Osteocyte (in vitro differentiated cells): ENCODE measurements around the gene ZNF823. TPM values are rescaled to one million over a fixed set of nuclear protein-coding genes. Genes with fewer than 3 reads are reported as not detected.

Experiments
- DNase-seq: peaks from one replicate; pipeline ENCODE4 v3.0.0; 2021; ENCODE audit warnings: mixed read lengths; ENCODE audit not compliant: unreplicated experiment; ENCODE audit errors: extremely low spot score
- H3K27ac Mint-ChIP-seq: one replicate; pipeline ENCODE4 v1.8.0; 2021; ENCODE audit warnings: mild to moderate bottlenecking, mixed read lengths; ENCODE audit not compliant: unreplicated experiment
- H3K27me3 Mint-ChIP-seq: one replicate; pipeline ENCODE4 v1.8.0; 2021; ENCODE audit warnings: mixed read lengths; ENCODE audit not compliant: unreplicated experiment
- H3K36me3 Mint-ChIP-seq: one replicate; pipeline ENCODE4 v1.8.0; 2021; ENCODE audit warnings: mixed read lengths; ENCODE audit not compliant: unreplicated experiment
- H3K4me1 Mint-ChIP-seq: one replicate; pipeline ENCODE4 v1.8.0; 2021; ENCODE audit warnings: mixed read lengths; ENCODE audit not compliant: unreplicated experiment
- H3K4me3 Mint-ChIP-seq: one replicate; pipeline ENCODE4 v1.8.0; 2021; ENCODE audit warnings: mild to moderate bottlenecking, moderate library complexity, mixed read lengths; ENCODE audit not compliant: unreplicated experiment
- H3K9me3 Mint-ChIP-seq: one replicate; pipeline ENCODE4 v1.8.0; 2021; ENCODE audit warnings: mixed read lengths; ENCODE audit not compliant: unreplicated experiment
- total RNA-seq: library from RNA; stranded (reverse); gene quantifications from 2 replicates; pipeline ENCODE4 v1.2.1, GENCODE V29; 2021
- TF ChIP-seq, protein P1 (sequence below): fragments of 200-600 bp; sonication (generic); IDR thresholded peaks from 2 replicates; pipeline ENCODE4 v1.5.0; 2021; ENCODE audit warnings: antibody characterized with exemption, mild to moderate bottlenecking, moderate library complexity

The ZNF823 gene
- total RNA-seq, 1 donor from 2014 or later = 4.1 TPM

GRCh38 chr19:11754663-11755062 is 15.9 kb upstream of the ZNF823 start:
- TF ChIP-seq, protein P1, sequence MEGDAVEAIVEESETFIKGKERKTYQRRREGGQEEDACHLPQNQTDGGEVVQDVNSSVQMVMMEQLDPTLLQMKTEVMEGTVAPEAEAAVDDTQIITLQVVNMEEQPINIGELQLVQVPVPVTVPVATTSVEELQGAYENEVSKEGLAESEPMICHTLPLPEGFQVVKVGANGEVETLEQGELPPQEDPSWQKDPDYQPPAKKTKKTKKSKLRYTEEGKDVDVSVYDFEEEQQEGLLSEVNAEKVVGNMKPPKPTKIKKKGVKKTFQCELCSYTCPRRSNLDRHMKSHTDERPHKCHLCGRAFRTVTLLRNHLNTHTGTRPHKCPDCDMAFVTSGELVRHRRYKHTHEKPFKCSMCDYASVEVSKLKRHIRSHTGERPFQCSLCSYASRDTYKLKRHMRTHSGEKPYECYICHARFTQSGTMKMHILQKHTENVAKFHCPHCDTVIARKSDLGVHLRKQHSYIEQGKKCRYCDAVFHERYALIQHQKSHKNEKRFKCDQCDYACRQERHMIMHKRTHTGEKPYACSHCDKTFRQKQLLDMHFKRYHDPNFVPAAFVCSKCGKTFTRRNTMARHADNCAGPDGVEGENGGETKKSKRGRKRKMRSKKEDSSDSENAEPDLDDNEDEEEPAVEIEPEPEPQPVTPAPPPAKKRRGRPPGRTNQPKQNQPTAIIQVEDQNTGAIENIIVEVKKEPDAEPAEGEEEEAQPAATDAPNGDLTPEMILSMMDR = no peak
- DNase-seq = no peak
- Mint-ChIP-seq H3K4me3 (no peak overlapping the region), H3K36me3 (peaks cover 4% of the 10 kb centered on the region), H3K27ac (no peak overlapping the region), H3K4me1 (no peaks in the 10 kb centered on the region), H3K27me3 (peaks cover 15% of the 10 kb centered on the region), H3K9me3 (peaks cover 44% of the 10 kb centered on the region)

GRCh38 chr19:11752244-11752736 is 13.5 kb upstream of the ZNF823 start:
- H3K36me3 Mint-ChIP-seq = peaks cover 7% of the 10 kb centered on the region
- no peak for DNase-seq
- peaks cover 18% of the 10 kb centered on the region for H3K27me3 Mint-ChIP-seq
- H3K9me3 Mint-ChIP-seq = peaks cover 57% of the 10 kb centered on the region
- TF ChIP-seq, protein P1 = no peak
- no peak overlapping the region for H3K27ac Mint-ChIP-seq
- H3K4me1 Mint-ChIP-seq = no peaks in the 10 kb centered on the region
- no peak overlapping the region for H3K4me3 Mint-ChIP-seq

DNA sequence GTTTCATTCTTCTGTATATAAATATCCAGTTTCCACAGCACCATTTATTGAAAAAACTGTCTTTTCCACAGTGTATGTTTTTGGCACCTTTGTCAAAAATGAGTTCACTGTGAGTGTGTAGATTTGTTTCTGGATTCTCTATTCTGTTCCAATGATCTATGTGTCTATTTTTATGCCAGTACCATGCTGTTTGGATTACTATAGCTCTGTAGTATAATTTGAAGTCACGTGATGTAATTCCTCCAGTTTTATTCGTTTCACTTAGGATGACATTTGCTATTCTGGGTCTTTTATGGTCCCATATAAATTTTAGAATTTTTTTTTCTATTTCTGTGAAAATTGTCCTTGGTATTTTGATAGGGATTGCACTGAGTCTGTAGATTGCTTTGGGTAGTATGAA is 11.0 kb upstream of the ZNF823 start:
- peaks cover 50% of the 10 kb centered on the region for H3K9me3 Mint-ChIP-seq
- no peak for DNase-seq
- TF ChIP-seq, protein P1 = no peak
- H3K4me1 Mint-ChIP-seq = no peaks in the 10 kb centered on the region
- peaks cover 18% of the 10 kb centered on the region for H3K27me3 Mint-ChIP-seq
- no peak overlapping the region for H3K27ac Mint-ChIP-seq
- H3K36me3 Mint-ChIP-seq = peaks cover 8% of the 10 kb centered on the region
- H3K4me3 Mint-ChIP-seq = no peak overlapping the region

DNA sequence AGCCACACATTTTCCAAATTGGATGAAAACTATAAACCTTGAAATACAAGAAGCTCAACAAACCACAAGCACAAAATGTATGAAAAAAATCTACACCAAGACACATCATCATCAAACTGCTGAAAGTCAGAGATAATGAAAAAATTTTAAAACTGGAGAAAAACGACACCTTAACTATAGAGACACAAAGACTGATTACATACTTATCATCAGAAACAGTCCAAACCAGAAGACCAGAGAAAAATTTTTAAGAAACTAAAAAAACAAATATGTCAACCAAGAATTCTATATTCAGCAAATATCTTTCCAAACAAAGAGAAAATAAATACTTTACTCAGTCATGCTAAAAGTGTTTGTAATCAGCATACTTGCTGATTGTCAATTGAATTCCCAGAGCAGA is 8.5 kb upstream of the ZNF823 start:
- Mint-ChIP-seq H3K9me3 (peaks cover 41% of the 10 kb centered on the region), H3K27ac (no peak overlapping the region), H3K4me1 (no peaks in the 10 kb centered on the region), H3K27me3 (peaks cover 14% of the 10 kb centered on the region), H3K36me3 (peaks cover 6% of the 10 kb centered on the region), H3K4me3 (no peak overlapping the region)
- DNase-seq = no peak
- TF ChIP-seq, protein P1 = no peak

- DNase-seq = no peak
- Mint-ChIP-seq H3K9me3 (peaks cover 29% of the 10 kb centered on the region), H3K36me3 (peaks cover 4% of the 10 kb centered on the region), H3K4me1 (no peaks in the 10 kb centered on the region), H3K4me3 (no peak overlapping the region), H3K27ac (no peak overlapping the region), H3K27me3 (peaks cover 10% of the 10 kb centered on the region)
- TF ChIP-seq, protein P1 = no peak
These were observed 7.1 kb upstream of the ZNF823 start for GRCh38 chr19:11745869-11746268.
